Upper lobe of right lung (tissue), 1 donor: Measurements from ENCODE around the gene CXCR6. TPM values are rescaled to one million over a fixed set of nuclear protein-coding genes. Genes with fewer than 3 reads are reported as not detected.

ENCODE experiments used
- ATAC-seq: fragments of 200-7000 bp; cut with Tn5 transposase; one replicate; pipeline ENCODE4 v1.9.1; 2020; ENCODE audit warnings: mild to moderate bottlenecking, moderate library complexity
- DNase-seq: peaks from one replicate; pipeline ENCODE4 v3.0.0-alpha.2; 2020
- H3K27ac ChIP-seq: fragments of 200-600 bp; one replicate; pipeline ENCODE4 v1.8.0; 2022
- H3K27me3 ChIP-seq: fragments of 200-600 bp; one replicate; pipeline ENCODE4 v1.8.0; 2022; ENCODE audit warnings: mild to moderate bottlenecking
- H3K36me3 ChIP-seq: fragments of 200-600 bp; one replicate; pipeline ENCODE4 v1.8.0; 2022
- H3K4me1 ChIP-seq: fragments of 200-600 bp; one replicate; pipeline ENCODE4 v1.8.0; 2022
- H3K4me3 ChIP-seq: fragments of 200-600 bp; one replicate; pipeline ENCODE4 v1.8.0; 2022; ENCODE audit warnings: mild to moderate bottlenecking
- H3K9me3 ChIP-seq: fragments of 200-600 bp; one replicate; pipeline ENCODE4 v1.8.0; 2022
- CTCF ChIP-seq: fragments of 200-600 bp; IDR thresholded peaks from one replicate; pipeline ENCODE4 v1.8.0; 2022; ENCODE audit warnings: antibody characterized with exemption
- intact Hi-C: fragments of 100-400 bp; cut with DNase I; formaldehyde crosslinking; loops from one replicate; pipeline ENCODE4 v1.11.0; 2022
- total RNA-seq: library from RNA; stranded (reverse); fragmentation: NEBNext Ultra II Directional; extraction: Animal tissue kit (Norgen Biotek cat#: 25700); gene quantifications from one replicate; pipeline ENCODE4 v1.2.1, GENCODE V29; 2021
- donor health status: DM: no; HTN: yes; CAD: no; lungs with severe emphysema.

The CXCR6 gene
- total RNA-seq, 1 donor from 2014 or later, result 4.7 TPM

GRCh38 chr3:45972534-45973402, 29.5 kb downstream of the CXCR6 start:
- Histone ChIP-seq H3K27ac (peak overlapping the region; percentile 69), H3K36me3 (peaks cover 64% of the 10 kb centered on the region), H3K9me3 (no peaks in the 10 kb centered on the region), H3K4me3 (no peak overlapping the region), H3K27me3 (no peaks in the 10 kb centered on the region), H3K4me1 (peaks cover 9% of the 10 kb centered on the region)
- DNase-seq (no peak), ATAC-seq (peak; percentile 90)
- intact Hi-C loops, result no loop called here
- TF ChIP-seq CTCF, result no peak

GRCh38 chr3:45974686-45975085, 31.4 kb downstream of the CXCR6 start:
- intact Hi-C loops, result no loop called here
- Histone ChIP-seq H3K27me3 (no peaks in the 10 kb centered on the region), H3K36me3 (peaks cover 59% of the 10 kb centered on the region), H3K4me3 (no peak overlapping the region), H3K4me1 (peaks cover 16% of the 10 kb centered on the region), H3K27ac (no peak overlapping the region), H3K9me3 (no peaks in the 10 kb centered on the region)
- no peak for TF ChIP-seq CTCF
- DNase-seq (no peak), ATAC-seq (no peak)

- H3K4me1 ChIP-seq, result peaks cover 16% of the 10 kb centered on the region
- no peak overlapping the region for H3K4me3 ChIP-seq
- no peaks in the 10 kb centered on the region for H3K9me3 ChIP-seq
- H3K27me3 ChIP-seq, result no peaks in the 10 kb centered on the region
- TF ChIP-seq CTCF, result no peak
- DNase-seq, result no peak
- intact Hi-C loops, result no loop called here
- ATAC-seq, result no peak
- peaks cover 63% of the 10 kb centered on the region for H3K36me3 ChIP-seq
- H3K27ac ChIP-seq, result peak overlapping the region; percentile 11
Observed at GRCh38 chr3:45975686-45976085, 32.4 kb downstream of the CXCR6 start.

DNA sequence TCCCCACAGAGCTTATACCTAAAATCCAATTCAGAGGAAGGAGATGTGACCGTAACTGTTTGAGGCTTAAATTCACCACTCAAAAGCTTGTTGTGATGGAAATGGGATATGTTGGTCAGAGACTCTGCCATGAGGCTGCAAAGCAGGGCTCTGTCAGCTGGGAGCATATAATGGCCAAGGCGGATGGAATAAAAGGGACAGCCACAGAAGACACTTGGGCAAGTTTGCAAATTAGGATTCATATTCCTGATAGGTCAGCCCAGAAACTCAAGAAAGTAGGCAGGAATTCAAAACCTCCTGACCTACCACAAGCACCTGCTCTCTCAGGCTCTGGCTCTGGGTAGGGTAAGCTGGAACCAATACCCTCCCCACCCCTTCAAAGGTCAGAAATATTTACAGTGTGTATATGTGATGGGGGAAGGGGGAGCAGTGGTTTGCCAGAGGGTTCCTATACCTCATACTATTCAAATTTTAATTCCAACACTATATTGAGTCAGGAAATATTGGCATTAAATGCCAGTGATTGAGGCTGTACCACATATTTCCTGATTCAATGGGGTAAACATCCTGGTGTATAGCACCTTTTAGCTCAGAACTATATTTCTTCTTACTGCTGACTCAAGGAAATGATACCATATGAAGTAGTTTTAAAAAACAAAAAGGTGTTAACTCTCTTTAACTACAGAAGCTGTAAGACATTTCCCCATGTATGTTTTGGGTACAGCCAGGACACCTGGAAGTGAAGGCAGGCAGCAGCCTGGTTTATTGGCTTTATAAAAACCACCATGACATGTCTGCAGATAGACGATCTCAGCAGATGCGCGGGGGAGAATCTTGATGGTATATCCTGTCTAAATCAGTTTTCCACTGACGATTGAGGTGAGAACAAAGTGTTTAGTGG, 33.2 kb downstream of the CXCR6 start:
- DNase-seq (no peak), ATAC-seq (no peak)
- Histone ChIP-seq H3K27me3 (no peaks in the 10 kb centered on the region), H3K4me1 (peaks cover 16% of the 10 kb centered on the region), H3K9me3 (no peaks in the 10 kb centered on the region), H3K27ac (peak overlapping the region; percentile 11), H3K4me3 (no peak overlapping the region), H3K36me3 (peaks cover 66% of the 10 kb centered on the region)
- intact Hi-C loops, result no loop called here
- no peak for TF ChIP-seq CTCF

DNA sequence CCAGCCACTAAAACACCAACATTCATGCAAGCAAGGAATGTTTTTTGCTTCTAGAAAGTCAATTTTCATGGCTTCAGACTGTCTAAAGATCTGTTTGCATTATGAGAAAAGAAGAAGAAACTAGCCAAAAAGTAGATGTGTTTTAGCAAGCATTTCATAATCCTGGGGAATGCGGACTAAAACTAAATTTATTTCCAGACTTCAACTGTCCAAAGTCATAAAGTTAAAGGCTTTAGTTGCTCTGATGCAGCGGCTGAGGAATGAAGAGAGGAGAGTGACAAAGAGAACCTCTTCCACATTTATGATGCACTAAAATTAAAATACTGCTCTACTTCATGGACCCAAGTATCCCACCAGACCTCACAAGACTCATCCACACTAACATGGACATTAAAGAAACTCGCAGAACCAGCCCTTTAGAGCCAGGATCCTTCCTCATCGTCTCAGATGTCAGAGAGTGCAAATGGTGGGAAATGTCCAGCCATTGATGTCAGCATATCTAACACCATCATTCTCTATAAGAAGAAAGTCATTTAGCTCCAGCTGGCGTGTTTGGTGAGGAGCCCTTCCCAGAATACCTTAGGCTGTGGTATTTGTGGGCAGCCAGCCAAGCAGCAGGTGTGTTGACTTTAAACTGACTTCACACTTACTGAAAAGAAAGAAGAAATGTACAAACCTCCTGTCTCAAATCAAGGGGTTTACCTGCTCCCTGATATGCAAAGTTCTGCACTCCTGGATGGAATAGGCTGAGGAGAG, 34.9 kb downstream of the CXCR6 start:
- Histone ChIP-seq H3K36me3 (peaks cover 72% of the 10 kb centered on the region), H3K9me3 (no peaks in the 10 kb centered on the region), H3K27me3 (no peaks in the 10 kb centered on the region), H3K4me1 (peaks cover 7% of the 10 kb centered on the region), H3K4me3 (no peak overlapping the region), H3K27ac (peak overlapping the region; percentile 34)
- ATAC-seq, result peak; percentile 78
- DNase-seq, result peak; percentile 82
- intact Hi-C loops, result no loop called here
- TF ChIP-seq CTCF, result no peak
